AG04449 (cell line): Measurements from ENCODE around the gene TGFBRAP1.

Experiments
- CTCF ChIA-PET: fragments of 350-600 bp; formaldehyde crosslinking; extraction: SDS; loops from one replicate; lab custom pipeline; 2021; ENCODE audit warnings: antibody characterized with exemption; lab: Yijun Ruan, JAX
- POLR2A ChIA-PET: fragments of 400-600, 350-600 bp; formaldehyde crosslinking; extraction: SDS; loops from one replicate; lab custom pipeline; 2020; ENCODE audit warnings: antibody characterized with exemption, inconsistent platforms; lab: Yijun Ruan, JAX
- DNase-seq: peaks from one replicate; pipeline ENCODE4 v3.0.0-alpha.2; 2010; ENCODE audit warnings: low read depth, low spot score
- H3K4me3 ChIP-seq: 2 replicates; pipeline ENCODE4 v1.5.1; 2011; ENCODE audit warnings: low read depth, mild to moderate bottlenecking, control low read depth, low read length
- TF ChIP-seq, protein P1 (sequence below): IDR thresholded peaks from one replicate; pipeline ENCODE4 v1.5.1; 2011; ENCODE audit warnings: mild to moderate bottlenecking, moderate library complexity, low read length, control low read depth, inconsistent platforms; ENCODE audit not compliant: insufficient read depth; ENCODE audit errors: missing control alignments

TGFBRAP1 gene

DNA sequence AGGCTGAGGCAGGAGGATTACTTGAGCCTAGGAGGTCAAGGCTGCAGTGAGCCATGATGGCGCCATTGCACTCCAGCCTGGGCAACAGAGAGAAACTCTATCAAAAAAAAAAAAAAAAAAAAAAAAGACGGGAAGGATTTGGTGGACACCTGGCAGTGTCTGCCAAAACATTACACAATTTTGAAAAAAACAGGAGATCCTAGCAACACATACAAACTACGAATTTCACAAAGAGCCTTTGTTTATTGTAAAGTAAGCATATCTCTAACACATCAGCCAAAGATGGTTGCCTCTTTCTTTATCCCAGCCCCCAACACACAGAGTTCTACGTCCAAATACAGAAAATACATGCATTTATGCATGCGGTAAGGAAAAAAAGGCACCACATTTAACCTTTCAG is 80.4 kb downstream of the TGFBRAP1 start:
- ChIA-PET CTCF (interaction anchor here (0.9 kb wide), 1 partner anchor 12 kb away, joined by 4 read pairs; no protein-coding TSS in a partner anchor), POLR2A (no interaction called here)
- TF ChIP-seq, protein P1, sequence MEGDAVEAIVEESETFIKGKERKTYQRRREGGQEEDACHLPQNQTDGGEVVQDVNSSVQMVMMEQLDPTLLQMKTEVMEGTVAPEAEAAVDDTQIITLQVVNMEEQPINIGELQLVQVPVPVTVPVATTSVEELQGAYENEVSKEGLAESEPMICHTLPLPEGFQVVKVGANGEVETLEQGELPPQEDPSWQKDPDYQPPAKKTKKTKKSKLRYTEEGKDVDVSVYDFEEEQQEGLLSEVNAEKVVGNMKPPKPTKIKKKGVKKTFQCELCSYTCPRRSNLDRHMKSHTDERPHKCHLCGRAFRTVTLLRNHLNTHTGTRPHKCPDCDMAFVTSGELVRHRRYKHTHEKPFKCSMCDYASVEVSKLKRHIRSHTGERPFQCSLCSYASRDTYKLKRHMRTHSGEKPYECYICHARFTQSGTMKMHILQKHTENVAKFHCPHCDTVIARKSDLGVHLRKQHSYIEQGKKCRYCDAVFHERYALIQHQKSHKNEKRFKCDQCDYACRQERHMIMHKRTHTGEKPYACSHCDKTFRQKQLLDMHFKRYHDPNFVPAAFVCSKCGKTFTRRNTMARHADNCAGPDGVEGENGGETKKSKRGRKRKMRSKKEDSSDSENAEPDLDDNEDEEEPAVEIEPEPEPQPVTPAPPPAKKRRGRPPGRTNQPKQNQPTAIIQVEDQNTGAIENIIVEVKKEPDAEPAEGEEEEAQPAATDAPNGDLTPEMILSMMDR: no peak
- DNase-seq: no peak
- no peak overlapping the region for H3K4me3 ChIP-seq

DNA sequence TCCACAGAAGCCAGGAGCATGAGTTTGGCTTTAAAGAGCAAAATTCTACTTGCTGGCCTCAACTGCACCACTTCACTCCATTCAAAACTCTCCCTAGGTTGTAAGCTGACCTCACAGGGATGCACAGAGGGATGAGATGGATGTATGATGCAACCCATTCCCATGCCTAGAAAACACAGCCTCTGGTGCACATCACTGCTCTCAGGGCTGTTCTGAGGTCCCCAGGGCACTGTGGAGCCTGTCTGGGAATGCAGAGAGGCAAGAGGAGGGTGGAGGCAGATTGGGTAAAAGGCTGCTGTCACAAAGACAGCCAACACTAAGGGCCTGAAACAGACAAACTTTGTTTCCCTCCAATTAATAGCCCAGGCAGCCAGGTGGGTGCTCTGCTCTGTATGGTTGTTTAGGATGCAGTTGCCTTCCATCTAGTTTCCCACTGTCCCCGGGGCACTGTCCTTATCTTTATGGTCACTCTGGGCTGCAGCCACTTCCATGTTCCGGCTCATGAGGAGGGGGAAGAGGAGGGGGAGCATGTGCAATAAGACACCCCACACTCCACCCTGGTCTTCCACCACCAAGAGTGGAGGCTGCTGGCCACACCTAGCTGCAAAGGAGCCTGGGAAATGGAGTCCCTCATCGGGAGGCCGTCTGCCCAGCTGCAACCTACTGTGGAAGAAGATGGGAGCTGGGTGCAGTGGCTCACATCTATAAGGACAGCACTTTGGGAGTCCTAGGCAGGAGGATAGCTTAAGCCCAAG is 81.0 kb downstream of the TGFBRAP1 start:
- CTCF ChIA-PET: interaction anchor here (0.9 to 1.2 kb wide), 2 partner anchors 11 to 12 kb away, joined by 4 to 5 read pairs; no protein-coding TSS in a partner anchor
- no peak for DNase-seq
- POLR2A ChIA-PET: no interaction called here
- TF ChIP-seq, protein P1: no peak
- no peak overlapping the region for H3K4me3 ChIP-seq

DNA sequence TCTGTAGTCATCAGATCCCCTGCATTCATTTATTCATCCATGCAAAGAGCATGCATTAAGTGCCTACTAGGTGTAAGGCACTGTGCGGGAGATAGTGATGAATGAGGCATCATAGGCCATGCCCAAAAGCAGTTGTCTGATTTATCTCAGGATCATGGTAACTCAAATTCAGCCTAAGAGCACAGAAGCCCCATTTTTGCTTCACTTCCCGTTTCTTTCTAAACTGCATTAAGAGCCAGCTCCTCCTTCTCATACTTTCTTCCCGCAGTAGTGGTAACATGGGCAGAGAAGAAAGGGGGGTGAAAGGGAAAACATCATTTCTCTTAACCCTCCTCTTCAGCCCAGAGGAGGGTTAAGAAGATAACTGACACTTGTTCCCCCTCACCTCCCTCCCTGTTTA is 85.1 kb downstream of the TGFBRAP1 start:
- no peak for DNase-seq
- CTCF ChIA-PET: interaction anchor here (1.0 to 2.1 kb wide), 3 partner anchors 9 to 55 kb away, joined by 3 to 8 read pairs (median 4); no protein-coding TSS in a partner anchor
- no peak overlapping the region for H3K4me3 ChIP-seq
- TF ChIP-seq, protein P1: no peak
- POLR2A ChIA-PET: no interaction called here

DNA sequence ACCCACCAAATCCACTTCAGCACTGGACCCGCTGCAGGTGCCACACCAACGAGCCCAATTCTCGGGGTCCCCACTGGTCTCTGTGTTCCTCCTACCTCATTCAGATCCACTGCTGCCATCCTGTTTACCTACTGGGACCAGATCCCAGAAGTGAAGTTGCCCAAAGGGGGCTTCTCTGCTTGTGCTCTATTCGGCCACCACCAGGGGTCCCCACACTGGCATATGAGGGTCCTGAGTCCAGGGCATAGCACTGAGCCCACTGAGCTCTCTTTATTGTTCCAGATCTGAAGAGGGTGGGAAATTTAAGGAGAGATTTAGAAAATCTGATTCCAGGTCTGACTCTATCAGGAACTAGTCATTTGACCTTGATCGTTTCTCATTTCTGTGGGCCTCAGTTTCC is 85.6 kb downstream of the TGFBRAP1 start:
- no peak for DNase-seq
- ChIA-PET CTCF (interaction anchor here (1.0 to 15.8 kb wide), 6 partner anchors 9 to 129 kb away, joined by 3 to 586 read pairs (median 4); no protein-coding TSS in a partner anchor), POLR2A (no interaction called here)
- no peak overlapping the region for H3K4me3 ChIP-seq
- TF ChIP-seq, protein P1: peak; percentile 26

DNA sequence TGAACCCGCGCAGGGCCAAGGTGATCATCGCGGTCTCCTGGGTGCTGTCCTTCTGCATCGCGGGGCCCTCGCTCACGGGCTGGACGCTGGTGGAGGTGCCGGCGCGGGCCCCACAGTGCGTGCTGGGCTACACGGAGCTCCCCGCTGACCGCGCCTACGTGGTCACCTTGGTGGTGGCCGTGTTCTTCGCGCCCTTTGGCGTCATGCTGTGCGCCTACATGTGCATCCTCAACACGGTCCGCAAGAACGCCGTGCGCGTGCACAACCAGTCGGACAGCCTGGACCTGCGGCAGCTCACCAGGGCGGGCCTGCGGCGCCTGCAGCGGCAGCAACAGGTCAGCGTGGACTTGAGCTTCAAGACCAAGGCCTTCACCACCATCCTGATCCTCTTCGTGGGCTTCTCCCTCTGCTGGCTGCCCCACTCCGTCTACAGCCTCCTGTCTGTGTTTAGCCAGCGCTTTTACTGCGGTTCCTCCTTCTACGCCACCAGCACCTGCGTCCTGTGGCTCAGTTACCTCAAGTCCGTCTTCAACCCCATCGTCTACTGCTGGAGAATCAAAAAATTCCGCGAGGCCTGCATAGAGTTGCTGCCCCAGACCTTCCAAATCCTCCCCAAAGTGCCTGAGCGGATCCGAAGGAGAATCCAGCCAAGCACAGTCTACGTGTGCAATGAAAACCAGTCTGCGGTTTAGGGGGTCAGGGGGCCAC is 87.1 kb downstream of the TGFBRAP1 start:
- TF ChIP-seq, protein P1: no peak
- no peak for DNase-seq
- ChIA-PET CTCF (interaction anchor here (0.8 to 15.8 kb wide), 5 partner anchors 11 to 128 kb away, joined by 3 to 586 read pairs (median 4); no protein-coding TSS in a partner anchor), POLR2A (no interaction called here)
- H3K4me3 ChIP-seq: no peak overlapping the region

DNA sequence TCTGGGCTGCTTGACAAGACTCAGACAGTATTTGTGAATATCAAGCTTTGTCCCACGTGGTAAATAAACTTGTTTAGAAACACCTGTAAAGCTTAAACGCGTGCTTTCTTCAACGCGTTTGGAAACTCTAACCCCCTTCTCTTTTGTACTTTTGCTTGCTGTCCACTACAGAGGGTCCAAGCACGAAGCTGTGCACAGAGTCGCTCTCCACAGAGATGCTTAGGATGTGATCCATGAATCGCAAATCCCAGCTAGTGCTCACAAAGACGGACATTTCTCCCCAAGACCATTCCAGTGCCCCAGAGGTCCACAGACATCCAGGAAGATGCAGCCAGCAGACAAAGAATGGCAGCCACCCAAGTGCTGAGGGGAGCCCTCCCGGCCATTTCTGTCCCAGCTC is 88.1 kb downstream of the TGFBRAP1 start, which contains the start of gene GPR45:
GPR45 (plus strand) TSS at position 301 of the 400 bp plus-strand sequence. CDS start 116 bp downstream, outside the sequence.
- CTCF ChIA-PET: interaction anchor here (1.2 to 15.8 kb wide), 3 partner anchors 53 to 127 kb away, joined by 3 to 586 read pairs (median 32); no protein-coding TSS in a partner anchor
- TF ChIP-seq, protein P1: no peak
- DNase-seq: no peak
- H3K4me3 ChIP-seq: no peak within 1 kb of the TSS
- POLR2A ChIA-PET: no interaction called here
